ENCODE measurements around the gene THBS3.

DNA sequence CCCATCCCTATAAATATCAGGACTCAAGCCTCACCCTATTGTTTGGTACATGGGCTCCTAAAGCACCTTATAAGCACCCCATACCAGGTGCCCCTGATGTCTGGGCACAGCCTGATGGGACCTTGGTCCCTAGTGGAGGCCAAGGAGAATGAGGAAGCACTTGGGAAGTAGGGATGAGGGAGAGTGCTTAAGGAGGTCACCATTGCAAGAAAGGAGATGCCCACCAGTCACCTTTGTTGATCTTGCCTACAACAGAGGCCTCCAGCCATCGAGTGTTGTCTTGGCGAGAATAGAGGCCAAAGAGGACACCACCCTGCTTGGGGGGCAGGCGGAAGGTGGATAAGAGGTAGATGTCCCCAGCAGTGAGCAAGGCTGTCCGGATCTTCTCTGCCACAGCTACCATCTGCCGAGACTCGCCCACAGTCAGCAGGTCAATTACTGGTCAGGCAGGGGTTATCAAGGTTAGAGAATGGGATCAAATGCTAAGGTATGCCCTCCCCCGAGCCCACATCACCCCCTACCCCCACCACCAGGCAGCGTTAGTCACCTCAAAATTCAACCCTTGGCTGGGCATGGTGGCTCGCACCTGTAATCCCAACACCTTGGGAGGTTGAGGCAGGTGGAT is 1.6 kb downstream of the THBS3 start:
- TF ChIP-seq POLR2AphosphoS5 (IDR thresholded peaks at IDR 0.05; ENCODE audit: low read depth, low read length) (no peak), POLR2A (IDR thresholded peaks at IDR 0.05; ENCODE audit: low read depth, low read length) (no peak), TAF1 (IDR thresholded peaks at IDR 0.05; ENCODE audit: low read depth, low read length) (no peak), POU2F2 (IDR thresholded peaks at IDR 0.05; ENCODE audit: low read depth, low read length) (no peak), SPI1 (IDR thresholded peaks at IDR 0.05; ENCODE audit: low read depth, low read length) (no peak), PAX5 (IDR thresholded peaks at IDR 0.05; ENCODE audit: insufficient read depth, low read length, severe bottlenecking) (no peak)

Measured in GM12891 (cell line).